Large intestine (tissue), 3 donors: Measurements from ENCODE around the gene LPA. TPM values are rescaled to one million over a fixed set of nuclear protein-coding genes. Genes with fewer than 3 reads are reported as not detected.
A peak's percentile ranks its signal among the peaks of the same experiment; 100 is the strongest.
"Not testable (repeated sequence)": the region's sequence is repeated elsewhere in the genome, so short reads cannot be mapped to it uniquely, and the experiment has no call there.

Source experiments
- DNase-seq, 2 donors: peaks; one replicate each; pipeline versions ENCODE4 v3.0.0 to v3.0.0-alpha.2; 2013
- H3K27ac ChIP-seq: one replicate; pipeline ENCODE4 v1.5.1; 2013; ENCODE audit warnings: low read length
- H3K27me3 ChIP-seq: 2 replicates; pipeline ENCODE4 v1.6.1; 2013; ENCODE audit warnings: low read length; ENCODE audit not compliant: control insufficient read depth, insufficient read depth
- H3K36me3 ChIP-seq: 2 replicates; pipeline ENCODE4 v1.6.1; 2013; ENCODE audit warnings: low read length; ENCODE audit not compliant: control insufficient read depth, insufficient read depth
- H3K4me1 ChIP-seq: one replicate; pipeline ENCODE4 v1.6.1; 2013; ENCODE audit warnings: low read length; ENCODE audit not compliant: control insufficient read depth, insufficient read depth
- H3K4me3 ChIP-seq: one replicate; pipeline ENCODE4 v1.5.1; 2013; ENCODE audit warnings: low read length
- H3K9me3 ChIP-seq: one replicate; pipeline ENCODE4 v1.6.1; 2013; ENCODE audit warnings: mild to moderate bottlenecking, low read depth, low read length, moderate library complexity; ENCODE audit not compliant: control insufficient read depth
- WGBS: methylation state at CpG from one replicate; pipeline ENCODE4 v1.1.5; 2013; ENCODE audit warnings: low lambda C conversion rate; ENCODE audit not compliant: insufficient coverage; 5-methylcytosine and 5-hydroxymethylcytosine counted together
- polyA plus RNA-seq: library from polyadenylated mRNA; unstranded; fragments of 120-200 nt; gene quantifications from one replicate; pipeline ENCODE4 v1.2.1, GENCODE V29; 2013

LPA gene
- polyA plus RNA-seq, 1 donor = 0.06 TPM

GRCh38 chr6:160691617-160692016 is 27.5 kb upstream of the LPA start:
- Histone ChIP-seq H3K9me3 (no peaks in the 10 kb centered on the region), H3K36me3 (no peaks in the 10 kb centered on the region), H3K4me1 (peaks cover 6% of the 10 kb centered on the region), H3K27me3 (no peaks in the 10 kb centered on the region), H3K27ac (no peak overlapping the region), H3K4me3 (no peak overlapping the region)
- no CpG with 5 or more reads among the region's 5 CpGs for WGBS
- DNase-seq = no peak

GRCh38 chr6:160690458-160690857 is 26.4 kb upstream of the LPA start:
- Histone ChIP-seq H3K4me1 (no peaks in the 10 kb centered on the region), H3K9me3 (no peaks in the 10 kb centered on the region), H3K4me3 (no peak overlapping the region), H3K27ac (no peak overlapping the region), H3K36me3 (no peaks in the 10 kb centered on the region), H3K27me3 (no peaks in the 10 kb centered on the region)
- no CpG with 5 or more reads among the region's 9 CpGs for WGBS
- no peak for DNase-seq

DNA sequence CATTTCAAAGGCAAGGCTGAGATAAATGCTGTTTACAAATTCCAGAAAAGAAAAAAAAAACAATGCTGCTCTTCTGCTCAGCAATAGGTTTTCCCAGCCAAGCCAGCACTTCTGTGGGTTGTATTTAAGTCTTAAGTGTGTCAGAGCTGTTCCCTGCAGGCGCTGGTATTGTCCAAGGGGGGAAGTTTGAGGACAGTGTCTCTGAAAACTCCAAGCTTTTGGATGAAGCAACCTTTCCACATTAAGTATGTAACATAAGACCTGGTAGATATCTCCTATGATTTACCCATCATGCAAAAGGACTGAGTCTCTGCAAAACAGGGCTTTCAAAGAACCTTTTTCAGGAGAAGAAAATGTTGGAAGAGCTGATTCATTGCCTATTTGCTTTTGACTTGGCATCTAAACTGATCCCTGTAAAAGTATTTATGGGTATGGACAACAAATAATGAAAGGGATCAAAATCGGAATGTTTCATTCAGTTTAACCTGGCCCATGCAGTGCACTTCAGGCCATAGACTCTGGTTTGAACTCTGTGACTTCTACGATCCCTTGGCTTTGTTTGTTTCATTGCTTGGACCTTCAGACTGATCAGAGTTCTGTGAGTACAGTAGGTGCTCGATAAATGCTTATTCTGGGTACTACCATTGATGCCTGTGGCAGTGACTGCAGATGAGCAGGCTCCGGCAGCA is 21.8 kb upstream of the LPA start:
- no peaks in the 10 kb centered on the region for H3K36me3 ChIP-seq
- no peak overlapping the region for H3K27ac ChIP-seq
- H3K4me1 ChIP-seq = no peaks in the 10 kb centered on the region
- no peaks in the 10 kb centered on the region for H3K27me3 ChIP-seq
- H3K9me3 ChIP-seq = no peaks in the 10 kb centered on the region
- DNase-seq = no peak
- no peak overlapping the region for H3K4me3 ChIP-seq
- no CpG with 5 or more reads among the region's 5 CpGs for WGBS

- no CpG with 5 or more reads among the region's 32 CpGs for whole genome bisulfite sequencing
- not testable (repeated sequence) for H3K4me3 ChIP-seq, H3K4me1 ChIP-seq, H3K36me3 ChIP-seq, DNase-seq, H3K27me3 ChIP-seq, H3K9me3 ChIP-seq, H3K27ac ChIP-seq
These were observed 21.2 kb upstream of the LPA start for GRCh38 chr6:160685101-160685761.

- Histone ChIP-seq H3K4me1 (no peaks in the 10 kb centered on the region), H3K27me3 (peaks cover 8% of the 10 kb centered on the region), H3K9me3 (no peaks in the 10 kb centered on the region), H3K27ac (no peak overlapping the region), H3K36me3 (no peaks in the 10 kb centered on the region), H3K4me3 (peak overlapping the region; percentile 48)
- peak in 1 of 2 donors; percentile 38 for DNase-seq
- whole genome bisulfite sequencing = 20% methylated on average over 1 of the region's 14 CpGs
These were observed 15.3 kb upstream of the LPA start for GRCh38 chr6:160679402-160679769.

- H3K9me3 ChIP-seq = no peaks in the 10 kb centered on the region
- no peaks in the 10 kb centered on the region for H3K36me3 ChIP-seq
- no peaks in the 10 kb centered on the region for H3K4me1 ChIP-seq
- 60% methylated on average over 1 of the region's 42 CpGs for WGBS
- peak overlapping the region; percentile 48 for H3K4me3 ChIP-seq
- no peak for DNase-seq
- peaks cover 8% of the 10 kb centered on the region for H3K27me3 ChIP-seq
- no peak overlapping the region for H3K27ac ChIP-seq
These were observed 14.8 kb upstream of the LPA start for GRCh38 chr6:160678744-160679401.

- peaks cover 8% of the 10 kb centered on the region for H3K27me3 ChIP-seq
- no peak overlapping the region for H3K27ac ChIP-seq
- DNase-seq = no peak
- WGBS = no CpG with 5 or more reads among the region's 4 CpGs
- no peaks in the 10 kb centered on the region for H3K9me3 ChIP-seq
- H3K36me3 ChIP-seq = no peaks in the 10 kb centered on the region
- H3K4me3 ChIP-seq = no peak overlapping the region
- H3K4me1 ChIP-seq = no peaks in the 10 kb centered on the region
These were observed 14.2 kb upstream of the LPA start for GRCh38 chr6:160678230-160678629.

DNA sequence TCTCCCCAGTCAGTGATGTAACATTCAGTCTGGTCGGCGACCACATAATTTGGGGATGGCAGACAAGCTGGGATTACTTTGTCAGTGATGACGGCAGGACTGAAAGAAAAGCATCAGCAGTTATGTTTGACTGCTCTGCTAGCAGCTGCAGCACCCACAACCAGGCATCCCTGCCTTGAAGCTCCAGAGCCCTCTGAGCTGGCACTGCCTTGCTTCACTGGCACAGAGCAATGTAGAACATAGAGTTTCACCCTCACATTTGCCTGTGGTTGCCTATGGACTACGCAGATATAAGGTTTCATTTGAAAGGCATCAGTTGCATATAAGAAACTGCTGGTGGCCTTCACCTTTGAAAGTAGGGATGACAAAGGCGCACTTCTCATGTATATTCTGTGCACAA is 12.3 kb upstream of the LPA start:
- not testable (repeated sequence) for H3K4me3 ChIP-seq, H3K4me1 ChIP-seq, H3K27me3 ChIP-seq, H3K27ac ChIP-seq, H3K36me3 ChIP-seq, H3K9me3 ChIP-seq, DNase-seq
- WGBS = no CpG with 5 or more reads among the region's 5 CpGs

- 93% methylated on average over 2 of the region's 2 CpGs for WGBS
- Histone ChIP-seq H3K4me3 (no peak overlapping the region), H3K4me1 (no peaks in the 10 kb centered on the region), H3K27me3 (no peaks in the 10 kb centered on the region), H3K36me3 (no peaks in the 10 kb centered on the region), H3K9me3 (peaks cover 4% of the 10 kb centered on the region), H3K27ac (no peak overlapping the region)
- no peak for DNase-seq
These were observed 4.5 kb upstream of the LPA start for GRCh38 chr6:160668589-160668988.

- no peaks in the 10 kb centered on the region for H3K4me1 ChIP-seq
- H3K27ac ChIP-seq = no peak overlapping the region
- WGBS = no CpG with 5 or more reads among the region's 9 CpGs
- H3K9me3 ChIP-seq = peaks cover 4% of the 10 kb centered on the region
- no peak overlapping the region for H3K4me3 ChIP-seq
- no peaks in the 10 kb centered on the region for H3K36me3 ChIP-seq
- H3K27me3 ChIP-seq = no peaks in the 10 kb centered on the region
- peak; percentile 25 to 27 for DNase-seq
These were observed 3.8 kb upstream of the LPA start for GRCh38 chr6:160667639-160668481.
